ENCODE results near the gene WDR37.

WDR37 gene

DNA sequence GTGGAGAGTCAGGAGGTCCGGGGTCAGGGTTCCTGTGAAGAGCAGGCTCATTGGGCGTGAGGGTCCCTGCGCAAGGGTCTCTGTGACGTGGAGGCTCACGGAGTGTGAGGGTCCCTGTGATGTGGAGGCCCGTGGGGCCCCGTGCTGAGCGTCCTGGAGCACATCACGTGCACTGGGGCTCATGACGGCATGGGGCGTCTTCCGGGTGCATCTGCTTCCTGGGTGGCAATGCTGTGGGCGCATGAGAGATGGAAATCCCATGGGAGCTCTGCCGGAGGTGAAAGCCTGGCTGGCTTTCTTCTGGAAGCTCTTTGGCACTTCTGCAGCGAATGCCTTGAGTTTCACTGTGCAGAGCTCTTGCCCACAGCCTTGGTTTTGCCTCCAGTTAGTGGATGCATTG, 71.4 kb downstream of the WDR37 start:
- no peak for DNase-seq (ENCODE audit: low read depth)

DNA sequence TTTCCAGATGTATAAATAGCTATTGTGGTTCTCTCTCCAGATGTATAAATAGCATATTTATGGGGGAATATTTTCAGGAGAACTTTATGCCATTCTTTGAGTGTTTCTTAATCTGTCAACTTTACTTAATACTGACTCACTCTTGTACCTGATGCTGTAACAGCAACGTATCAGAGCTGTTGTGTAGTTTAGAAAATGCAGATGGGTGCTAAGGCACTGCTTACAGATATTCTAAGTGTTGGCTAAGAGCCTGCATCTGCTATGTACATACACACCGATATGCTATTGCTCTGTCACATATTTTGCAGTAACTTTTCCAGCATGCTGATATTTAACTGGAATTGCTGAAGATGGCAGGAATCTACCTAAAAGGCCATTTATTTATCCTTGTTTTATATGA, 71.9 kb downstream of the WDR37 start:
- DNase-seq (ENCODE audit: low read depth), result no peak

- no peak for DNase-seq (ENCODE audit: low read depth)
These were observed 72.5 kb downstream of the WDR37 start for GRCh38 chr10:1128649-1129048.

DNA sequence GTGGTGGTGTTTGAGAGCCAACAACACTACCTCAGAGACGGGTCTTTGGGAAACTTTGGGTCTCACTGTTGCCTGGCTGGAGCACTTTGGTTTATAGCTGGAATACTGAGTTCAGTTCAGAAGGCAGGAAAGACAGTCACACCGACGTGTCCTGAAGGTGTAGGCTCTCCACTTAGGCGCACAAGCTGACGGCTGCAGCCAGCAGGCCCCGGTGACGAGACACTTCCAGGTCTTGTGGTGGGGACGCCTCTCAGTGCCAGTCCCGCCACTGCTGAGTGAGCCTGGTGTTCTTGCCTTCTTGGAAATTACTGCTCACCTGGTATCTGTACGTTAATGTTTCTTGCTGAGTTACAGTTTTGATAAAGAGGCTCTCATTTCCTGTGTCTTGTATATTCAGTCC, 74.0 kb downstream of the WDR37 start:
- no peak for DNase-seq (ENCODE audit: low read depth)

DNA sequence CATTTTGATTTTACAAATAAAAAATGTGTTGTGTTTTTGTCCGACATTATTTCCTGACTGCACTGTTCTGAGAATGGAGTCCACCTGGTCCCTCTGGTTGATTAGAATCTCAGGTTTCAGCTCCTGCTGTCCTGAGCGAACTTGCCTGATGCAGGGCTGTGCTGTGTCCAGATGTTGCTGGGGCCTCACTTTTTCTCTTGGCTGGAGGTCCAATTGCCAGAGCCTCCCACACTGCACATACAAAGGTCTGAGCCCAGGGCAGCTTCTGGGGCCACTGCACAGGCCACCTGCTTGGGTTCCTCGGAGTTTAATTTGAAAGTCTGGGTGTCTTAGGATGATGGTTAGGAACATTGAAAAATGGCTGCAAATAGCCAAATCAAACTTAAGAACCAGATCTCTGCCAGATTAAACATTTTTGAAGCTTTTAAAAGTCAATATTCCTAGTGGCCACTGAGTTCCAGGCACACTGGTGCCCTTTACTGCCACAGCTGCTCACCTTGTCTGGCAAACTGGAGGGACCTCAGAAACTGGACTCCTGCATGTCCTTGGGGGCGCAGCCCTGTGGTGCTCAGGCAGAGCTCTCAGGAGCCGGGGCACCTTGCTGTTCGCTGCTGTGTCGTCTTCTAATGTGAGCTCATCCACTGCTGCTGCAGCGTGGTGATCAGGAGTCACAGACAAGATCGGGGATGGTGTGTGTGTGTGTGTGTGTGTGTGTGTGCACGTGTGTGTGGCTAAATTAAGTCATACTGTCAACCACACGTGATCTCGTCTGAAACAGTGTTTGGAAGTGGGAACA, 75.0 kb downstream of the WDR37 start:
- no peak for DNase-seq (ENCODE audit: low read depth)

- DNase-seq (ENCODE audit: low read depth), result no peak
These were observed 76.4 kb downstream of the WDR37 start for GRCh38 chr10:1132584-1132983.

- DNase-seq (ENCODE audit: low read depth), result no peak
These were observed 77.4 kb downstream of the WDR37 start for GRCh38 chr10:1133495-1134045.

DNA sequence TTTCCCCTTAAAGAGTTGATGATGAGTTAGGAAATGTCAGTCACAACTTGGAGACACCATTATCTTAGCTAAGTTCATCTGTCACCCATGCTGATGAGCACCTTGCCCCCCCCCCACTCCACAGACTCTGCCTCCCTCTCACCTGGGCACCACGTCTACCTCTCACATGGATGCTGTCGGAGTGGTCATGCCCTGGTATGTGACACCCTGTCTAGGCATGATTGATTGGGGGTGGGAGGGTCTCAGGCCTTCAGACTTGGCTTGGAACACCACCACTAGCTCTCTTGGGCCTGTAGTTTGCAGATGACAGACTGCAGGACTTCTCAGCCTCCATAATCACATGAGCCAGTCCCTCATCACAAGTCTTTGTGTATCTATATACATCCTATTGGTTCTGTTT, 78.0 kb downstream of the WDR37 start:
- no peak for DNase-seq (ENCODE audit: low read depth)

DNA sequence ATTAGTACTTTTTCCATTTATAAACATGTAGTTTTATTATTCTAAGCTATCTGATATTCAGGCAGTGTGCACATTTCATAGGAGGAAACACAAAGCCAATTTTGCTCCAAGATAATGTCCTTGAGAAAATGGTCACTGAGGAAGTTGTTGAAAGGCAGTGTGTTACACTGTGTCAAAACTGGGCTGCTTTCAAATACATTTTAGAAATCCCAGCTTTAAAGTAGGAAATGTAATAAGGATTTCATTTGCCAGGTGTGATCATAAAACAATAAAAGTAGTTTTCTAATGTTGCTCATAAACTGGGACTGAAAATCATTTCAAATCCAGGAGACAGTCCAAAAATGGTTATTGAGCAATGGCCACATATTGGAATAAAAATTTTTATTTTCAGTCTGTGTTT, 80.1 kb downstream of the WDR37 start:
- DNase-seq (ENCODE audit: low read depth), result no peak

GRCh38 chr10:1137499-1138163, 81.4 kb downstream of the WDR37 start:
- DNase-seq (ENCODE audit: low read depth), result no peak

DNA sequence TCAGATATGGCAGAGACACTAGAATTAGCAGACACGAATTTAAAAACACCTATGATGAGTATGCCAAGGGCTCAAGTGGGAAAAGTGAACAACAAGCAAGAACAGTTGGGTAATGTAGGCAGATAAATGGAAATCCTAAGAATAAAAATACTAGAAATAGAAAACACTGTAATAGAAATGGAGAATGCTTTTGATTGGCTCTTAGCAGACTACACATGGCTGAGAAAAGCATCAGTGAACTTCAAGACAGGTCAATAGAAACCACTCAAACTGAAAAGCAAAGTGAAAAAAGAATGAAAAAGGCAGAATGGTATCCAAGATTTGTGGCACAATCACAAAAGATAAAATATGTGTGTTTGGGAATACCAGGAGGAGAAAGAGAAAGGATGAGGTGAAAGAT, 82.3 kb downstream of the WDR37 start:
- no peak for DNase-seq (ENCODE audit: low read depth)

DNA sequence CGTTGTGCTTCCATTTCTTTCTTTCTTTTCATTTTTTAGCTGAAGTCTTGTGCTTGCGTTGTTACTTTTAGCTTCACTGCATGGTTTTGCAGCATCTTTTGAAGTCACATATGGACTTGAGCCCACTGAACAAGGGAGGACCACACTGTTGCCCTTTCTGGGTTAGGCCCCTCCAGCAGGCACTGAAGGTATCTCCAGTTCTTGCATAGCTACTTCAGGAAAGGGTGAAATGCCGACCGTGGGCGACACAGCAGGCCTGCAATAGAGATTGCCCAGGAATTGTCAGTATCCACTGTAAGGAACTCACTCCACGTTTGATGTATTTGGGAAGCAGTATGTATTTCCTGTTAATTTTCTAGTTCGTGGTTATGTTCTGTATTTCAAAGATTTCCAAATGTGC, 85.1 kb downstream of the WDR37 start:
- no peak for DNase-seq (ENCODE audit: low read depth)

DNA sequence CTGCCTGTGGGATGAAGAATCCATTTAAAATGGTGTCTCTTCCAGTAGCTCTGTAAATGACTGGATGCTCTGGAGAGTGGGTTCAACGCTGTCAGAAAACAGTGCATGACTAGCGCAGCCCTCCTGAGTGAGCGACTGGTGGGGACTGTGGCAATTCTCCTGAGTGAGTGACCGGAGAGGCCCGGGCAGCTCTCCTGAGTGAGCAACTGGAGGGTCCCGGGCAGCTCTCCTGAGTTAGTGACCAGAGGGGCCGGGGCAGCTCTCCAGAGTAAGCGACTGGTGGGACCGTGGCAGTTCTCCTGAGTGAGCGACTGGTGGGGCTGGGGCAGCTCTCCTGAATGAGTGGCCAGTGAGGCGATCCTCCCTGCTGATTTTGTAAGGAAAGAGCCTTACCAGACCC, 85.5 kb downstream of the WDR37 start:
- DNase-seq (ENCODE audit: low read depth), result no peak

GRCh38 chr10:1142596-1142995, 86.4 kb downstream of the WDR37 start:
- no peak for DNase-seq (ENCODE audit: low read depth)

GRCh38 chr10:1147810-1148209, 91.6 kb downstream of the WDR37 start:
- no peak for DNase-seq (ENCODE audit: low read depth)

GRCh38 chr10:1148855-1149605, 92.8 kb downstream of the WDR37 start:
- no peak for DNase-seq (ENCODE audit: low read depth)

DNA sequence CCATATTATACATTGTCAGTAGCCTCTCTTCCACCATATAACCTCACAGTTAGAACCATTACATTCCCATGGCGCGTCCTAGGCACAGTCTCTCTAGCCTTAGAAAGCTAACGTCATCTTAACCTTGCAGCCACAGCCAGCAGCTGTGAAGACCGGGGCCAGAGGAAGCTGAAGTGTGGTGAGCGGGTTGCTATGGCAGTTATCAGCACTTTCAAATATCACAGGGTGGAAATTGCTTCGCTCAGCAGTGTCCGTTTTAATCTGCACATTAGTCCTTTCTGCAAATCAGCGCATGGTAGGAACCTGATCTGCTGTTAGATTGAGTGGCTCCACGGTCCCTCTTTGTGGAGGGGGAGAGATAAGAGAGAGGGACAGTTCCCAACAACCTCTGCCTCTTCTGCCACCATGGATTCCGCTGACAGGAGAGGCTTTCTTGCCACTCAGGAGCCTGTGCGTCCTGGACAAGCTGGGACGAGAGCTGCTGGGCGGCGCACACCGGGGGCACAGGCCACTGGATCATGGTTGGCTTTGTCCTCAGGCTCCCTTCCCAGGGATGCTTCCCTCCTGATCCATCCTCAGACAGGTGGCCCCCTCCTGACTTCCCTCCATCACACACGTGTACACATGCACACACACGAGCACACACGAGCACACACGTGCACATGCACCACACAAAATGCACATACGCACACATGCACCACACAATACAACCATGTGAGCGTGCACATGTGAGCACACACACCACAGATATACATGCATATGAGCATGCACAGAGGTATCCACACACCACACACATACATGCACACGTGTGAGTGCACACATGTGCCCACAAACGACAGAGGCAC, 93.8 kb downstream of the WDR37 start:
- no peak for DNase-seq (ENCODE audit: low read depth)

DNA sequence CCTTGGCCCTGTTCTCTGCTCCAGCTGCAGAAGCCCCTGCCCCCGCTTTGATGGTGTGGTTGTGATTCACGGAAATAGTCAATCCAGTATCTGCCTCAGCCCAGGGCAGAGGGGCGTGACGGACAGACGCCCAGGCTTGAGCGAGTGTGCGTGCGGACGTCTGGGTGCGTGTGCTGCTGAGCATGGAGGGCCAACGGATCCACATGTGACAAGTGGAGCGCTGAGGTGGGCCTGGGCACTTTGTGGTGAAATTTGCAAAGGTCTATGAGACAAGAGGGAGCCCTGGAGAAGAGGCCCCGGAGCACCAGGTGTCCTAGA, 94.4 kb downstream of the WDR37 start:
- DNase-seq (ENCODE audit: low read depth), result no peak

- no peak for DNase-seq (ENCODE audit: low read depth)
These were observed 95.2 kb downstream of the WDR37 start for GRCh38 chr10:1151076-1152033.

DNA sequence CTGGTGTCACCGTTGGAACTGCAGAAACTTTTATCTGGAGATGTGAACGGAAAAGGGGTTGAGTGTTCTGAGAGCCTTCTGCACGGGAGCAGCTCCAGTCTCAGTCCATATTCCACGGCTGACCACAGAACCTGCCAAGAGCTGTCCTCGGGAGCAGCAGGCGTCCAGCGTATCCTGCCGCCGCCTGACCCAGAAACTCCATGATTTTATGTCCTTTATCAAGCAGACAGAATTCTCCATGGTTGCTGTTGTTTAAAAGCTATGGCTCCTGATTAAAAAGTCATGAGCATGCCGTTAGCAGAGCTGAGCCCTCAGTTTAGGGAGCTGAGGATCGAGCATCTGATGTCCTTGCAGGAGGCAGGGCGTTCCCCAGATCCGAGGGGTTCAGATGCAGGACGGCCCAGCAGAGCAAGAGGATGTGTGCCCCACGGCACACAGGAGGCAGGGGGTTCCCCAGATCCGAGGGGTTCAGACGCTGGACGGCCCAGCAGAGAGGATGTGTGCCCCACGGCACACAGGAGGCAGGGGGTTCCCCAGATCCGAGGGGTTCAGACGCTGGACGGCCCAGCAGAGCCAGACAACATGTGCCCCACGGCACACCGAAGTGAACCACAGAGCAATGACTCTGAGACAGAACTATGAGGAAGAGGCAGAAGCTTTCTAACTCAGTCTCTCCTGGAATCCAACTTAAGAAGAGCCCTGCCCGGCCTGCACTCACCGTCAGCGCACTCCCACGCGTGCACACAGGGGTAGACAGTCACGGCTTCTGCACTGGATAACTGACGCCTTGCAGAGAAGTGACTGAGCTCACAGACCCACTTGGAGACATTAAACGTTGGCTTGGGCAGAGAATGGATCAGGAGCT, 96.4 kb downstream of the WDR37 start:
- no peak for DNase-seq (ENCODE audit: low read depth)

Data from GM04503 (cell line).